HUES64 (cell line): ENCODE data around the gene RBMS3.

Source experiments
- H3K27ac ChIP-seq: 2 replicates; pipeline ENCODE4 v1.7.0; 2013; ENCODE audit warnings: low read depth, low read length, inconsistent platforms
- H3K27me3 ChIP-seq: 2 replicates; pipeline ENCODE4 v1.6.1; 2013; ENCODE audit warnings: mild to moderate bottlenecking, low read length; ENCODE audit not compliant: insufficient read depth
- H3K36me3 ChIP-seq: 2 replicates; pipeline ENCODE4 v1.6.1; 2013; ENCODE audit warnings: mild to moderate bottlenecking, low read length; ENCODE audit not compliant: insufficient read depth
- H3K4me1 ChIP-seq: 2 replicates; pipeline ENCODE4 v1.6.1; 2013; ENCODE audit warnings: mild to moderate bottlenecking, low read length, moderate library complexity; ENCODE audit not compliant: insufficient read depth
- H3K4me3 ChIP-seq: 2 replicates; pipeline ENCODE4 v1.5.1; 2013; ENCODE audit warnings: mild to moderate bottlenecking, low read length, moderate library complexity
- H3K9ac ChIP-seq: 2 replicates; pipeline ENCODE4 v1.6.1; 2013; ENCODE audit warnings: mild to moderate bottlenecking, low read depth, low read length
- H3K9me3 ChIP-seq: 2 replicates; pipeline ENCODE4 v1.6.1; 2013; ENCODE audit warnings: low read depth, low read length; ENCODE audit not compliant: insufficient read depth
- WGBS: fragments of 150-250, 120-280 bp; methylation state at CpG from one replicate; pipeline ENCODE4 v1.1.7; 2013; ENCODE audit warnings: missing lambda C conversion rate; 5-methylcytosine and 5-hydroxymethylcytosine counted together

The RBMS3 gene

GRCh38 chr3:29611252-29611651 lies 330.4 kb downstream of the RBMS3 start:
- Histone ChIP-seq H3K27ac (no peak overlapping the region), H3K9ac (no peak overlapping the region), H3K4me1 (no peaks in the 10 kb centered on the region), H3K9me3 (no peaks in the 10 kb centered on the region), H3K36me3 (no peaks in the 10 kb centered on the region), H3K27me3 (no peaks in the 10 kb centered on the region), H3K4me3 (no peak overlapping the region)
- 95% methylated on average over 4 of the region's 4 CpGs for WGBS

GRCh38 chr3:29612536-29612935 lies 331.7 kb downstream of the RBMS3 start:
- Histone ChIP-seq H3K4me3 (no peak overlapping the region), H3K9ac (no peak overlapping the region), H3K4me1 (no peaks in the 10 kb centered on the region), H3K27ac (no peak overlapping the region), H3K27me3 (no peaks in the 10 kb centered on the region), H3K9me3 (no peaks in the 10 kb centered on the region), H3K36me3 (no peaks in the 10 kb centered on the region)
- no CpG with 5 or more reads among the region's 1 CpG for WGBS

- Histone ChIP-seq H3K27ac (no peak overlapping the region), H3K4me3 (no peak overlapping the region), H3K4me1 (no peaks in the 10 kb centered on the region), H3K27me3 (no peaks in the 10 kb centered on the region), H3K36me3 (no peaks in the 10 kb centered on the region), H3K9ac (no peak overlapping the region), H3K9me3 (no peaks in the 10 kb centered on the region)
- 92% methylated on average over 1 of the region's 1 CpG for WGBS
Observed at GRCh38 chr3:29614954-29615353, 334.1 kb downstream of the RBMS3 start.

- no peaks in the 10 kb centered on the region for H3K27me3 ChIP-seq
- no peaks in the 10 kb centered on the region for H3K4me1 ChIP-seq
- H3K36me3 ChIP-seq = no peaks in the 10 kb centered on the region
- no peak overlapping the region for H3K27ac ChIP-seq
- WGBS = 88% methylated on average over 10 of the region's 10 CpGs
- H3K9me3 ChIP-seq = no peaks in the 10 kb centered on the region
- H3K4me3 ChIP-seq = no peak overlapping the region
- H3K9ac ChIP-seq = no peak overlapping the region
Observed at GRCh38 chr3:29618395-29619282, 337.8 kb downstream of the RBMS3 start.

GRCh38 chr3:29619676-29620075 lies 338.8 kb downstream of the RBMS3 start:
- no peak overlapping the region for H3K27ac ChIP-seq
- no peaks in the 10 kb centered on the region for H3K36me3 ChIP-seq
- H3K27me3 ChIP-seq = no peaks in the 10 kb centered on the region
- no peak overlapping the region for H3K4me3 ChIP-seq
- H3K9me3 ChIP-seq = no peaks in the 10 kb centered on the region
- 96% methylated on average over 4 of the region's 4 CpGs for WGBS
- H3K4me1 ChIP-seq = no peaks in the 10 kb centered on the region
- H3K9ac ChIP-seq = no peak overlapping the region

GRCh38 chr3:29627136-29628117 lies 346.6 kb downstream of the RBMS3 start:
- 40% methylated on average over 1 of the region's 2 CpGs for WGBS
- H3K9ac ChIP-seq = no peak overlapping the region
- H3K4me3 ChIP-seq = no peak overlapping the region
- no peaks in the 10 kb centered on the region for H3K27me3 ChIP-seq
- no peak overlapping the region for H3K27ac ChIP-seq
- H3K4me1 ChIP-seq = peaks cover 43% of the 10 kb centered on the region
- no peaks in the 10 kb centered on the region for H3K9me3 ChIP-seq
- no peaks in the 10 kb centered on the region for H3K36me3 ChIP-seq

- H3K9ac ChIP-seq = no peak overlapping the region
- no peaks in the 10 kb centered on the region for H3K9me3 ChIP-seq
- peaks cover 45% of the 10 kb centered on the region for H3K4me1 ChIP-seq
- H3K36me3 ChIP-seq = no peaks in the 10 kb centered on the region
- H3K27ac ChIP-seq = no peak overlapping the region
- H3K4me3 ChIP-seq = no peak overlapping the region
- WGBS = 72% methylated on average over 2 of the region's 2 CpGs
- H3K27me3 ChIP-seq = no peaks in the 10 kb centered on the region
Observed at GRCh38 chr3:29628795-29629194, 347.9 kb downstream of the RBMS3 start.

- no peak overlapping the region for H3K9ac ChIP-seq
- peaks cover 8% of the 10 kb centered on the region; the same call in 1 of the 2 replicates for H3K9me3 ChIP-seq
- WGBS = 78% methylated on average over 1 of the region's 1 CpG
Observed at GRCh38 chr3:29635888-29636287, 355.0 kb downstream of the RBMS3 start.

GRCh38 chr3:29637068-29637467 lies 356.2 kb downstream of the RBMS3 start:
- Histone ChIP-seq H3K4me3 (no peak overlapping the region), H3K9me3 (peaks cover 8% of the 10 kb centered on the region; the same call in 1 of the 2 replicates), H3K27me3 (no peaks in the 10 kb centered on the region), H3K27ac (no peak overlapping the region), H3K36me3 (no peaks in the 10 kb centered on the region), H3K9ac (no peak overlapping the region), H3K4me1 (peaks cover 27% of the 10 kb centered on the region)
- WGBS = 100% methylated on average over 1 of the region's 3 CpGs

More at GRCh38 chr3:29635888-29636287, 355.0 kb downstream of the RBMS3 start:
- Histone ChIP-seq H3K27ac (no peak overlapping the region), H3K4me3 (no peak overlapping the region), H3K4me1 (peaks cover 37% of the 10 kb centered on the region), H3K27me3 (no peaks in the 10 kb centered on the region), H3K36me3 (no peaks in the 10 kb centered on the region)

GRCh38 chr3:29639578-29640290 lies 358.9 kb downstream of the RBMS3 start:
- Histone ChIP-seq H3K27ac (no peak overlapping the region), H3K9me3 (peaks cover 8% of the 10 kb centered on the region; the same call in 1 of the 2 replicates), H3K9ac (peak overlapping the region; percentile 7; the same call in 1 of the 2 replicates), H3K4me1 (peaks cover 29% of the 10 kb centered on the region), H3K36me3 (no peaks in the 10 kb centered on the region), H3K27me3 (no peaks in the 10 kb centered on the region), H3K4me3 (no peak overlapping the region)
- 59% methylated on average over 2 of the region's 2 CpGs for WGBS
